ENCODE results near the gene CDC40.

The CDC40 gene

GRCh38 chr6:110188791-110189190, 8.6 kb downstream of the CDC40 start:
- no peak for TF ChIP-seq REST (IDR thresholded peaks at IDR 0.05; ENCODE audit: insufficient replicate concordance, low read depth)
- no peak overlapping the region for H3K4me3 ChIP-seq (replicated peaks; ENCODE audit: insufficient read depth, low read length)
- no peak for DNase-seq (ENCODE audit: low read depth in 1 of 2, low spot score in 1 of 2)
- H3K27me3 ChIP-seq (ENCODE audit: insufficient read depth, poor library complexity, severe bottlenecking): no peaks in the 10 kb centered on the region
- H3K27ac ChIP-seq (replicated peaks): no peak overlapping the region

- TF ChIP-seq POLR2AphosphoS5 (IDR thresholded peaks at IDR 0.05; ENCODE audit: low read depth) (no peak), REST (IDR thresholded peaks at IDR 0.05; ENCODE audit: insufficient replicate concordance, low read depth) (no peak), GABPA (IDR thresholded peaks at IDR 0.05; ENCODE audit: low read depth) (no peak), CTCF (IDR thresholded peaks at IDR 0.05; ENCODE audit: insufficient read depth, low read length) (no peak)
- Histone ChIP-seq H3K27ac (replicated peaks) (no peak overlapping the region), H3K4me3 (replicated peaks; ENCODE audit: insufficient read depth, low read length) (no peak overlapping the region), H3K27me3 (ENCODE audit: insufficient read depth, poor library complexity, severe bottlenecking) (no peaks in the 10 kb centered on the region)
- DNase-seq (ENCODE audit: low read depth in 1 of 2, low spot score in 1 of 2): no peak
Observed at GRCh38 chr6:110190726-110191125, 10.5 kb downstream of the CDC40 start.

- H3K4me3 ChIP-seq (replicated peaks; ENCODE audit: insufficient read depth, low read length): no peak overlapping the region
- TF ChIP-seq SPI1 (IDR thresholded peaks at IDR 0.05; ENCODE audit: borderline replicate concordance, low read depth): no peak
- TF ChIP-seq REST (IDR thresholded peaks at IDR 0.05; ENCODE audit: insufficient replicate concordance, low read depth): no peak
- TF ChIP-seq POLR2AphosphoS5 (IDR thresholded peaks at IDR 0.05; ENCODE audit: low read depth): no peak
- no peak for TF ChIP-seq CTCF (IDR thresholded peaks at IDR 0.05; ENCODE audit: insufficient read depth, low read length)
- TF ChIP-seq GABPA (IDR thresholded peaks at IDR 0.05; ENCODE audit: low read depth): no peak
- no peak overlapping the region for H3K27ac ChIP-seq (replicated peaks)
- H3K27me3 ChIP-seq (ENCODE audit: insufficient read depth, poor library complexity, severe bottlenecking): no peaks in the 10 kb centered on the region
- no peak for DNase-seq (ENCODE audit: low read depth in 1 of 2, low spot score in 1 of 2)
Observed at GRCh38 chr6:110191477-110191876, 11.2 kb downstream of the CDC40 start.

- DNase-seq (ENCODE audit: low read depth in 1 of 2, low spot score in 1 of 2): no peak
- no peak overlapping the region for H3K4me3 ChIP-seq (replicated peaks; ENCODE audit: insufficient read depth, low read length)
- TF ChIP-seq CTCF (IDR thresholded peaks at IDR 0.05; ENCODE audit: insufficient read depth, low read length) (no peak), SPI1 (IDR thresholded peaks at IDR 0.05; ENCODE audit: borderline replicate concordance, low read depth) (no peak), REST (IDR thresholded peaks at IDR 0.05; ENCODE audit: insufficient replicate concordance, low read depth) (no peak)
- no peaks in the 10 kb centered on the region for H3K27me3 ChIP-seq (ENCODE audit: insufficient read depth, poor library complexity, severe bottlenecking)
- no peak overlapping the region for H3K27ac ChIP-seq (replicated peaks)
Observed at GRCh38 chr6:110195639-110196038, 15.4 kb downstream of the CDC40 start.

All from HL-60 (cell line).